Glomerular visceral epithelial cell (primary cell): ENCODE results near the gene MEGF6.

Experiments
- DNase-seq: peaks from one replicate; pipeline ENCODE4 v3.0.0-alpha.2; 2016; ENCODE audit errors: extremely low spot score

The MEGF6 gene

DNA sequence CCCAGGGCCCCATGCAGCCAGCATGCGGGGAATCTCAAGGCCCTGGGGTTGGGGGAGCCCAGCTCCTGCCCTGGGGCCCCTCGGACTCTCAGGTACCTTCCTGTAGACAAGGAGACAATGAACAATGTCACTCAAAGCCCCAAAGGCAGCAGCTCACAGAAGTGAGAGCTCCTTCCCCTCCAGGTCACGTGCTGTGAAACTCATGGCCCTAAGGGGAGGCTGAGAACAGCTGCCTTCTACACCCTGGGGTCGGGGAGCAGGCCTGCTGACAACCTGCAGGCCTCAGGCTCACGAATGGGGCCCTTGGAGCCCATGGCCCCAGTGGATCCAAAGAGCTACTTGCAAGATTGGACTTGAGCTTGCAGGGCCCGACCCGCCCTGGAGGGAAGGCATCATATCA, 3.2 kb downstream of the MEGF6 start:
- DNase-seq: no peak

DNA sequence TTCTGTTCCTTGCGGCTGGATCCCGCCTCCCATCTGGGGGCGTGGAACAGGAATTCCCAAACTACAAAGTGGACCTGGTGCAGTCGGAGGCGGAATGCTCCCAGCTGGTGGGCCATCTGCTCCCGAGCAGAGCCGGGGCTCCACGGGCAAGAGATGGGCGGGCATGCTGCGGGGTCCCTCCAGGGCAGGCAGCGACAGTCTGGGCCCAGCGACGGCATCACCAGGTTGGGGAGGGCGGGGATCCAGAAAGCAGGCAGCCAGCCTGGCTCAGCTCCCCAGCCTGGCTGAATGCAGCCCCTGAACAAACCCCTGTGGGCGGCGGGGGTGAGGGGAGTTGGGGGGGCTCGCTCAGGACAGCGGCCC, 3.6 kb downstream of the MEGF6 start:
- DNase-seq: no peak

DNA sequence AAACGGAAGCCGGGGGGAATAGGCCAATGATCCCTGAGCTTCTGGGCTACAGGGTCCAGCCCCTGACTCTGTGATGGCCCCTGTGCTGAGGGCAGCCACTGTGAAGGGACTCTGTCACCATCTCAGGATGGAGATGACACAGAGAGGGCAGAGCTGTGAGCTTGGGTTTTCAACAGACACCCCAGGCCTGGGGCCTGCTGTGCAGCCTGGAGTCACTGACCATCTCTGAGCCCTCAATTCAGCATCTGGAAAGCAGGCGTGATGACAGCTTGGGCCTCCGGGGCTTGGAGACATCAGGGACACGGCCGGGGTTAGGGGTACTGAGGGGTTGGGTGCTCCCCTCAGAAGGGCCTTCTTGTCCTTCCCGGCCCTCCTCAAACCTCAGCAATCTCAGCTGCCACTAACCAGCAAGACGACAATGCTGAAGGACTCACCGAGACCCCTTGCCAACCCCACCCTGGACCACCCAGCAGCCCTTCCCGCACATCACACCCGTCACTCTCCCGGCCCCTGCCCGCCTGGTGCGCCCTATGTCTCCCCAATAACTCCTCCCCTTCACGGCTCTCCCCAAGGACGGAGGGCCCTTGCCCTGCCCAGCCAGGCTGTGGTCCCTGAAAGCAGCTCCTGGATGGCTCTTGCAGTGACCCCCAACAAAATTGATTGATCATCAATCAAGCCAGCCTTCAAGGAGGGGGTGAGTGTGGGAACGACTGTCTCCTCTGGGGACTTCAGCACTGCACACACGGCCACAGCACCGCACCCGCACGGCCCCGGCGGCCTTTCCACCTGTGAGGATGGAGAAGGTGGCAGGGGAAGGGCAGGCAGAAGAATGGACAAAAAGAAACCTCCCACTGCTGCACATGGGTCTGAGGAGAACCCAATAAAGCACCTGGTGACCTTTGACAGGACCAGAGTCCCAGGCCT, 4.3 kb downstream of the MEGF6 start:
- DNase-seq: no peak

DNA sequence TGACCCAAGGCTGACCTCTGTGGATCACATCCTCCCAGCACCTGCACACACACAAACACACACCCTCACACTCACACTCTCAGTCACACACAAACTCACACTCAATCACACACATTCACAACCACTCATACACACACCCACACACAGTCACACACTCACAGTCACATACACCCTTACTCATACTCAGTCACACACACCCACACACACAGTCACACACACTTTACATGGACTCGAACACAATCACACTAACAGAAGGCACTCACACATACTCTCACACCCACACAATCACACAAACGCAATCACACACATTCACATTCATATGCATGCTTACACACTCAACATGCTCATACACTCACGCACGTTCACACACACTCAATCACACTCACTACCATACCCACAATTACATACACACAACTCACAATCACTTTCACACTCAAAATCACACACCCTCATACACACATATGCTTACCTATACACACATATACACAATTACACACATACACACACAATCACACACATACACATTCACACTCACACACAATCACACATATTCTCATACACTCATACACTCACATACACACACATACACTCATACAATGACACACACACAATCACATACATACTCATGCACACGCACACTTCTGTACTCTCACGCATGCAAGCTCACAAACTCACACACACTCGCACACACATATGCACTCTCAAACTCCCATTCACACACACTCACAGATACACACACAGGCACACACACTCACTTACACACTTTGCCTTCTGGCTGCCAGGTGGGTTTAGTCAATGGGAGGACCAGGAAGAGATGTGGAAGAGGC, 6.1 kb downstream of the MEGF6 start:
- no peak for DNase-seq

DNA sequence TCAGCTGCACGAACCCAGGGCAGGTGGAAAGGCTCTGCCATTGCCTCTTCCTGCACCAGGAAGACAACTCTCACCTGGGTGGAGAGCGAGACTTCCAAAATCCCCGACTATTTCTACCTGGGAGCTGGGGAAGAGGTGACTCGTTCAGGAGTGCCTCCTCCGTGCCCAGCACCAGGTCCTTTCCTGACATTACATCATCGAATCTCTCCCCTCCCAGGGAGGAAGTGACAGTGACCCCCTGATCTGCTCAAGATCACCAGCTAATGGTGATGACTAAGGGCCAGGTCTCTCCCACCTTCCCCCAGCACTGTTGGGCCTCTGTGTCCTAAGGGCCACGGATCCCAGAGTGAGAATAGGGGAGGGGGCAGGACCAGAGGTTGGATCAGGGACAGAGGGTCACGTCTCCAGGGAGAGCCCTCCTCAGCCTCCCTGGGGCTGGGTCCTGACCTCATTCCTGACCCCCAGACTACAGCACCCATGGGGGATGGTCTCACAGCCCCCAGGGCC, 6.8 kb downstream of the MEGF6 start:
- DNase-seq: no peak

DNA sequence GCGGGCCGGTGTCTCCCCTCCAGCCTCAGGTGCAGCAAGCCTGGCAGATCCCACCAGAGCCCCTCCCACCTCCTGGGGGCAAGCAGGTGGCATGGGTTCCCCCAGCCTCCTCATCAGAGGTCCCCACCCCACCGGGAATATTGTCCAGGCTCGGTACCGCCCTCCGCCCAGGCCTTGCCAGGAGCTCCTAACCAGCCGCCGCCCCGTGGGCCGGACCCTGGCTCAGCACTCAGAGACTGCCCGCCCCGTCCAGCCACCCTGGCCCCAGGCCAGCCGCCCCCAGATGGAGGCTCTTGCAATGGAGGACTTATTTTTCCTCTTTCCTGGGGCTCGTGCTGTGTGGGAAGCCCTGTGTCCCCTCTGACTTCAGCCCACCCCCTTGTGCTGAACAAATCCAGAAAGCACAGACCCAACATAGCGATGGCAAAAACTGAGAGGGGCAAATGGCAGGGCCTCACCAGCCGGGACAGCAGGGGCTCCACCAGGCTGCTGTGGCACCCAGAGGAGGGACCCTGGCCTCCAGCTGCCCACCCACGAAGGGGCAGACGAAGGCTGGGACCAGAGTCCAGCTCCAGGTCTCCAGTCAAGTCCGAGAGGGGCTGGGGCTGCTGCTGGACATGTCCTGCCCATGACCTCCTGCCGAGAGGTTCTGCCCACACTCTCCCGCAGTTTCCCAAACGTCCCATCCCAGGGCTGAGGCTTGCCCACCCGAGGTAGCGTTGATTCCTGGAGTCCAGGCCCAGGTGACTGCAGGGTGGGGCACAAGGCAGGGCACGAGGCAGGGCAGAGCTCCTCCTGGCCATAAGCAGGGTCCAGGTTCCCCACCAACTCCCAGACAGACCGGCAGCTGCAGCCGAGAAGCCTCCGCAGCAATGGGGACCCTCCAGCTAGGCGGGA, 7.5 kb downstream of the MEGF6 start:
- DNase-seq: no peak

DNA sequence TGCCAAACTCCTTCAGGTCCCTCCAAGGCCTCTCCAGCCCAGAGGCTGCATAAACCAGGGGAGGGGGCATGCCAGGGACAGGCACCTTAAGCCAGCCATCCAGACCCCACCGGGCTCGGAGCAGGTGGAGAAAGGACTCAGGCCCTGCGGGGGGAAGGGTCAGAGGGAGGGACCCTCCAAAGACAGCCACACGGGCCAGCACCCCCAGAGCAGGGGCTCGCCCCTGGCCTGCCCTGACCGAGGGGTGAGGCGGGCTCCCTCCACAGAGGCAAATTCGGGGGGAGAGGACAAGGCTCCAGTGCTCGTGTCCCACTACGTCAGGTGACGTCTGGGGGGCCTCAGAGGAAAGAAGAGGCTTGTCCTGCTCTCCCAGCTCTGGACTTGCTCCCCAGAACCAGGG, 8.2 kb downstream of the MEGF6 start:
- DNase-seq: no peak

DNA sequence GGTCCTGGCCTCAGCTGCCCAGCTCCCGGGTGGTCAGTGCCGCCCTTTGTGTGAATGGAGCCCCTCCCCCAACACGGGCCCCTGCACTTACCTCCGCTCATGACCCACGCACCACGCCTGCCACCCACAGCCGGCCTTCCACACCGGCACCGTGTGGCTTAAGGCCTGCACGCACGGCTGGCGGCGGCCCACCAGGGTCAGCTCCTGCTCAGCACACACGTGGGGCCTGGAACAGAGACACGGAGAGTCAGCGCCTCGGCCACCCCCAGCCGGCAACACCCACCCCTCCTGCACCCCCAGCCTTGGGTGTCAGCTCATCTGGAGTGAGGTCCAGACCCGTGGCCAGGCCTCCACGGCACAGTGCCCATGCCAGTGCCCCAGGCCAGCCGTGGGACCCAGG, 8.9 kb downstream of the MEGF6 start:
- no peak for DNase-seq

DNA sequence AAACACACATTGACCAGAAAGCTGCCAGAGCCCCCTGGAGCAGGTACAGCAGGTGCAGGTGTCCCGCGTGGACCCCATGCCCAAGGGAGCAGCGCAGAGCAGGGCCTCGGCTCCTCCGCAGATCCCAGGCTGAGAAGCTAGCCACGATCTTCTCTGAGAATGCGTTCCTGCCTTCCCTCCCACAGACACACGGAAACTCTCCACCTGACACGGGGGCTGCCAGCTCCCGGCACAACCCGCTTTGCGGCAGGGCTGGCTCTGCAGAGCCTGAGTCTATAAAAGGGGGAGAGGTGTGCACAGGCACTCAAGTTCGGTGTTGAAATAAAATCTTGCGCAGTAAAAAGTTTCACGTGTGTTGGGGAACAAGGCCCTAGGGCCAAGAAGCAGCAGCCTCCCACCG, 9.6 kb downstream of the MEGF6 start:
- no peak for DNase-seq

DNA sequence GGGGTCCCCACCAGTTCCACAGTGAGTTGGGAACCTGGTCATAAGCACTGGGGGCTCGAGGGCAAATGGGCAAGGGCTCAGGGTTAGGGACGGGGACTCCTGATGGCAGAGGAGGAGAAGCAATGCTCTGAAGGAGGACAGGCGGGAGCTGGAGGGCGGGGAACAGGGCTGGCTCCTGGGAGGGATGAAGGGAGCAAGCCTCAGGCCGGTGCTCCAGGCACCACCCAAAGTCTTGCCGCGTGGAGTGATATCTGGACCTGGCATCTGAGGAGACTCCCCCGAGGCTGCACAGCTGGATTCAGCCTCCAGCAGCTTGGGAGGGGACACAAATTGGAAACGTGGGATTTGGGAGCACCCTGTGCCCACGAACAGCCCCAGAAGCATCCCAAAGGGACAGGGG, 11.0 kb downstream of the MEGF6 start:
- no peak for DNase-seq

DNA sequence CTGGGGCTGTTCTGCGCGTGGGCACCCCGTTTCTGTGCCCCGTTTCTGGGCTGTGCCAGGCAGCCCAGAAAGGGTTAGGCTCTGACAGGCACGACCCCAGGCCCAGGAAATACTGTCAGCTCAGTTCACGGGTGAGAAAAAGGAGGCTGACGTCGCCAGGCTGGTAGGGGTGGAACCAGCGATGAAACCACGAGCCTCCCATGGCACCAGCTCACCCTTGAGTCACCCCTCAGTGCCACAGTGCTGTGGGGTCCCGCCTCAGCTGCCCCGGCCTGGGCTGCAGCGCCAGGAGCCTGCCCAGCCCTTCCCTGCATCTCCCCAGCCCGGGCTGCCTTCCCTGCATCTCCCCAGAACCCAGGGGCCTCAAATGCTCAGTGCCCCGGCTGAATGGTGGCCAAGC, 11.5 kb downstream of the MEGF6 start:
- no peak for DNase-seq

DNA sequence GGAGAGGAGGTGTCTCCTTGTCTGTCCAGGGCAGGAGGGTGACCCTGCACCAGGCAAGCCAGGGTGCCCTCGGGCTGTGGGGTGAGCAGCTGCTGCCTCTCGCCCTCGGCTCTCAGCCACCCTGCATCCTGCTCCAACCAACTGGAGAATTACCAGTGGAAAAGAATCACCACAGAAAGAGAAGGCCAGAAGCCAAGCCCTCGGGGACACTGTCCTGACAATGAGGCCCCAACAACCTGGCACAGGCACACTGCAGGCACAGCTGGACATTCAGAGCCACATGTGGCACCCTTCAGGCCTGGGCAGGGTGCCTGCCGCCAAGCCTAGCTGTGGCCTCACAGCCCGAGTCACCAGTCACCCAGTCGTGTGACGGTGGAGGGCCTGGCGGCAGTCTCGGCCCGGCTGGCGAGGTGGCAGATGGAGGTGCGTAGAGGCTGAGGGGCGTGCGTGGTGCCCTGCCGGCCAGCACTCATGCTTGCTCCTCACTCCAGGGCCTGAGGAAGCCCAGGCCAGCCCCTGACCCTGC, 12.0 kb downstream of the MEGF6 start:
- no peak for DNase-seq

DNA sequence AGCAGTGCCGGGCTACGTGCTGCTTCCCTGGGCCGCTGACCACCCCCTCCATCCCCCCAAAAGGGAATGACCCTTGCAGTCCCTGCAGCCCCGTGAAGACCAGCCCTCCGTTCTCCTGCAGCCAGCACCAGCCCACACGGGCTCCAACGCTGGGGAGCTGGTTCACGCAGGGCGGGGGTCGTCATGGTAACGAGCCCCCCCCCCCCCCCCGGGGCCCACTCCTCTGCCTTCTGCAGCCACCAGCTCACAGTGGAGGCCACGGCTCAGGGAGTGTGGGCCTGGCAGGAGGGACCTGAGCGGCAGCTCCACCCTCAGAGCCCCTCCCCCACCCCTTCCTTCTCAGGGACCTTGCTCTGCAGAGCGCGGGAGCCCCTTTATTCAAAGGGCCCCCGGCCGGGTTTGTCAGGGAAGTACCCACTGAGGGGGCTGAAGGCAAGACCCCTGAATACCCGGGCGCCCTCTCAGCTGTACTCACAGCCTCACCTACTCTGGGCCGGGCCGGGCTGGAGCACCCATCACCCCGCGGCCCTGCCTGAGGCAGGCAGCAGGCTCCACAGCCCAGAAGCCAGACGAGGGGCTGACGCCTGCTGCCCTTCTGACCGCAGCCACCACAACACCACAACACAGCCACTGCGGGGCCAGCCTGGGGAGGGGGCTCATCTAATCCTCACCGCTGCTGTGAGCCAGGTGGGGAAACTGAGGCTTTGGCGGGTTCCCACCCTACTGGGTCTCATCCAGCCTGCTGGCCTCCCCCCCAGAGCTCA, 12.6 kb downstream of the MEGF6 start:
- DNase-seq: no peak

DNA sequence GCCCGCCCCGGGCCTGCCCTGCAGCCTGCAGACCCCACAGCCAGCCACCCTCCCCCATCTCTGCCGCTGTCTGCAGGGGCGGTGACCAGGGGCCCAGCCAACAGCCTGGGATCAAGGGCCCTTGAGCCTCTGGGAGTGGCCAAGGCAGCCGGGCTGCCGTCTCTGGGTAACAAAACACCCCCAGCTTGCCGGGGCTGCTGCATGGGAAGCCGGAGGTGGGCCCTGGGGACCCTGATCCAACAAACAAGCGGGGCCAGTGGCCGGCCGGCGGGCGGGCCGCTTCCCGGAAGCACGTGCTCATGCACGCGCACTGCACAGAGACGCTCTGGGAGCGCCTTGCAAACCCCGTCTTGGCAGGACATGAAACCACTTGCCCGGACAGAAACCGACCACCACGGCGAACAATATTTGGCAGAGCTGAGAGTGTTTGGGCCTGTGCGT, 13.2 kb downstream of the MEGF6 start:
- no peak for DNase-seq

DNA sequence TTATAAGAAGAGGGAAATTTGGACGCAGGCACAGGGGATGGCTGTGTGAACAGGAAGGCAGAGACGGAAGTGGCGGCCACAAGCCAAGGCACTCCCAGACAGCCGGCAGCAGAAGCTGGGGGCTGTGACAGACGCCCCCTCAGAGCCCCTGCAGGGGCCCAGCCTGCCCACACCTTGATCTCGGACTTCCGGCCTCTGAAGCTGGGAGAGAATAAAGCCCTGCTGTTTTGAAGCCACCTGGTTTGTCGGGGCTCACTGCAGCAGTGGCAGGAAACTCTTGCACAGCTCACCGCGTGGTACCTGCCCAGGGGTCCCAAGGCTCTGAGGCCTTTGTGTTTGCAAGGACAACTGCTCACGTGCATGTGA, 13.7 kb downstream of the MEGF6 start:
- DNase-seq: no peak

DNA sequence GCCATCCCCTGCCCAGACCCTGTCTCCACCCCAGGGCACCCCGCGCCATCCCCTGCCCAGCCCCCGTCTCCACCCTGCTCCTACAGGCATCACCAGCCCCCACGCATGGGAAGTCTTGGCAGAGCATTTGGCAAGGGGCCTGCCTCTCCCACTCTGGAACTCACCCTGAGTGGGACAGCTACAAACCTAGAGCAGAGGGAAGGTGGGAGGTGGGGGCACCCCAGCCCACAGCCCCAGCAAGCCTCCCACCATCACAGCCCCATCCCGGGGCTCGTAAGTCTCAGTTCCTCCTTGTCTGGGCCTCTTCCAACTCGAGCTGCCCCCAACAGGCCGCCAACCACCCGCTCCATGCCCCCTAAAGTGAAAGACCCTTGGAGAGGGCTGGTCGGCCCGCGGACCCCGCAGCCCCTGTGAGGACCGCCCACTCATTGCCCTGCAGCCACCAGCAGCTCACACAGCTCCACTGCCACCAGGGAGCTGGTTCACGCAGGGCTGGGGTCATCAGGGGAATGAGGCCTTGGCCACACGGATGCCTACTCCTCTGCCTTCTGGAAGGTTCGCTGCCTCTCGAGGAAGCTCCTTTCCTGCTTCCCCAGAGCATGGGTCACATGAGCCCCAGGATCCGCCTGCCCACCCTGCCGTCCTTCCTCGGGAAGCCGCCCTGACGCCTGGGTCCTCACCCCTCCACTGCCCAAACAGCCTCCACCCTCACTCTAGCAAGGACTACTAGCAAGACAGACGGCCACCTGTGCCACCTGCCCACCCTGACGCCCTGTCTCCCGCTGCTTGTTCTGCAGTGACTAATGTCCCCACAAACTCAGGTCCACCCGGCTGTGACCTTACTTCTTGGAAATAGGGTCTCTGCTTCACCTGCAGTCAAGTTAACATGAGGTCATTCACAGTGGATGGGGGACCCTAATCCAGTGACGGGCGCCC, 14.4 kb downstream of the MEGF6 start:
- no peak for DNase-seq

DNA sequence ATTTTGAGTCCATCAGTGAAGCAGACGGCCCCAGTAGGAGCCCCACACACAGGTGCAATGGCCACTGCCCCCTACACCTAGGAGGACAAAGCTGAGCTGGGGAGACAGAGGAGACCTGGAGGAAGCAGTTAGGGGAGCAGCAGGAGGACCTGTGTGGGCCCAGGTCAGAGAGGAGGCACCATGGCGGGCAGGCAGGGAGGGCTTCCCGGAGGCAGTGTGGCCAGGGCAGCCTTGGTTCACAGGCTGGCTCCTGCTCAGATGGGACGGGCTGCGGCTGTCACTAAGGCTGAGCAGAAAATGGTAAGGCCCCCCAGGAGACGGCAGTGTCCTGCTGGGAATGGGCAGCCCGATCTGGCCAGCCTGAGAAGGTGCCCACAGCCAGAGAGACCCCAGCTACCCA, 15.4 kb downstream of the MEGF6 start:
- DNase-seq: no peak

DNA sequence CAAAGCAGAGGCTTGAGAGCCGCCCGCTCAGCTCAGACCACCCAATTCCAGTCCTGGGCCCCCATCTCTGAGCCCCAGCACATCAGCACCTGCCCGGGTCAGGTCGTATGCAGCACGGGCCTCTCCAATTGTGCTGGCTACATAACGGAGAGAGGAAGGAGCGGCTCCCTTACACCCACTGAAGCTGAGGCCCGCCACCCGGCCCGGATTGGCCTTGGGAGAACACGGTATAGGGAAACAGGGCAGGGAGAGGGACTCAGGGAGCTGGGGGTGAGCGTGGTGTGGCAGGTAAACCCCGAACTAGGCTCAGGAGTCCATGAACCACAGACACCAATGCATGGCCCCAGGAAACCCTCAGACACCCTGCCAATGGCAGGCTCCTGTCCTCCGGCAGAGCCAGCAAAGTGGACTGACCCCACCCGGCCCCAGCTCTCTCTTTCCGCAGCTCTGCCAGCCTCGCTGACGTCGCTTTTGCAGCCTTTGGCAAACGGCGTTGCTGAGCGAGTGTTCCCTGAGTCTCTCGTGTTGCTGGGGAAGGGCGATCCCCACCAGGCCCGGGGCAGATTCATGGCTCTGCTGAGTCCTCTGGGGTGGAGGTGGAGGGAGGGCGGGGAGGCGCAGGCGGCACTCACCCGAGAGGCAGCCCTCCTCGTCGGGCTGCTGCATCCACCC, 16.5 kb downstream of the MEGF6 start:
- no peak for DNase-seq

DNA sequence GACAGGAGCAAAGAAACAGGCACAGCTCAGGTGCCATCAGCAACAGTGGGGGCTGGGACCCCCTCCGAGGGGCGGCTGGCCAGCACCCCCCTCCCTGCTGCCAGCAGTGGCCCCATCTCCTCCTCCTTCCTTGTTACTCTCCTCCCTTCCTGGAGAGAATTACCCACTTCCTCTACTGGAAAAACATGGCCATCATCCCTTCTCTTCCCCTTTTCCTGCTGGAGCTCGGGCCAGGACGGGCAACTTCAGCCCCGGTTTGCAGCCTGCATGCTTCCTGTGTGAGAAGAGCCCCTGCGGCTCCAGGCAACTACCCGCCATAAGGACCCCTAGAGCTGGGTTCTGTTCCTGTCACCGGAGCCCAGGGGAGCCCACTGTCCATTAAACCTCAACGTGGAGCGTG, 17.6 kb downstream of the MEGF6 start:
- DNase-seq: no peak
